ENCODE measurements around the gene KASH5. TPM values are rescaled to one million over a fixed set of nuclear protein-coding genes. Genes with fewer than 3 reads are reported as not detected.

KASH5 gene
- total RNA-seq, 1 experiment from 2014 or later = not detected

GRCh38 chr19:49417088-49417487 is 29.0 kb downstream of the KASH5 start:
- Mint-ChIP-seq H3K27me3 (ENCODE audit: low read depth) (peaks cover 29% of the 10 kb centered on the region), H3K36me3 (ENCODE audit: insufficient read depth in 1 of 3, low read depth in 3 of 3) (no peaks in the 10 kb centered on the region; a peak in 2 of 7 replicates), H3K4me1 (peaks cover 59 to 75% of the 10 kb centered on the region in 2 experiments), H3K27ac (no peak overlapping the region), H3K9me3 (peaks cover 0 to 5% of the 10 kb centered on the region in 2 experiments; a peak in 2 of 5 replicates), H3K4me3 (no peak overlapping the region)
- Histone ChIP-seq H4K5ac (ENCODE audit: insufficient read length, low read depth, low read length) (no peak overlapping the region), H2BK5ac (ENCODE audit: insufficient read length, low read length) (no peak overlapping the region), H3K79me2 (ENCODE audit: insufficient read depth, low read length) (no peaks in the 10 kb centered on the region), H3K4ac (ENCODE audit: low read depth, low read length) (no peak overlapping the region), H2BK12ac (ENCODE audit: insufficient read length, low read depth, low read length) (no peak overlapping the region), H2AFZ (ENCODE audit: low read length) (no peak overlapping the region), H2AK5ac (ENCODE audit: insufficient read length, low read length) (no peak overlapping the region), H2BK15ac (ENCODE audit: low read depth, low read length) (no peak overlapping the region), H3K4me1 (ENCODE audit: insufficient read depth, low read length) (no peaks in the 10 kb centered on the region; the same call in 1 of the 2 replicates), H3K14ac (ENCODE audit: insufficient read depth, low read length) (no peak overlapping the region; the same call in 1 of the 2 replicates), H3K23ac (ENCODE audit: insufficient read length, low read depth, low read length) (no peak overlapping the region), H3K27ac (ENCODE audit: insufficient read length, low read depth, low read length) (no peak overlapping the region), H2BK20ac (ENCODE audit: low read depth, low read length, poor library complexity, severe bottlenecking) (no peak overlapping the region), H3K9me3 (ENCODE audit: control insufficient read depth, low read depth, low read length) (no peaks in the 10 kb centered on the region), H3K27me3 (ENCODE audit: insufficient read depth, low read length) (peaks cover 7% of the 10 kb centered on the region; the same call in 1 of the 2 replicates), H3K56ac (ENCODE audit: insufficient read length, low read depth, low read length) (no peak overlapping the region), H3T11ph (ENCODE audit: low read length) (no peak overlapping the region), H3K4me2 (ENCODE audit: insufficient read depth, insufficient read length, low read length) (no peak overlapping the region), H4K8ac (replicated peaks; ENCODE audit: insufficient read length, low read depth, low read length) (no peak overlapping the region), H3K18ac (ENCODE audit: insufficient read length, low read depth, low read length) (no peak overlapping the region), H3K9ac (ENCODE audit: extremely low read depth, insufficient read length, low read length) (no peak overlapping the region), H3K23me2 (ENCODE audit: insufficient read length, low read depth, low read length, poor library complexity, severe bottlenecking) (peaks cover 5% of the 10 kb centered on the region), H3K79me1 (ENCODE audit: insufficient read depth, low read depth, low read length, poor library complexity, severe bottlenecking) (no peaks in the 10 kb centered on the region), H4K91ac (ENCODE audit: insufficient read length, low read depth, low read length) (no peak overlapping the region), H2BK120ac (ENCODE audit: low read depth, low read length, poor library complexity, severe bottlenecking) (no peak overlapping the region), H4K20me1 (ENCODE audit: control insufficient read depth, insufficient read depth, insufficient read length) (no peaks in the 10 kb centered on the region)
- peak; percentile 59 for TF ChIP-seq CTCF (conservative IDR thresholded peaks at IDR 0.05)
- no CpG with 5 or more reads among the region's 7 CpGs for WGBS (ENCODE audit: extremely low coverage, insufficient read length, low lambda C conversion rate)
- peak; percentile 68 for DNase-seq
